Measurements from ENCODE around the gene SYNGR3. TPM values are rescaled to one million over a fixed set of nuclear protein-coding genes. Genes with fewer than 3 reads are reported as not detected.
A peak's percentile ranks its signal among the peaks of the same experiment; 100 is the strongest.

The SYNGR3 gene
- total RNA-seq, 6 donors from 2014 or later = 0.15 to 1.4 (median 0.34) TPM; not detected in 2

DNA sequence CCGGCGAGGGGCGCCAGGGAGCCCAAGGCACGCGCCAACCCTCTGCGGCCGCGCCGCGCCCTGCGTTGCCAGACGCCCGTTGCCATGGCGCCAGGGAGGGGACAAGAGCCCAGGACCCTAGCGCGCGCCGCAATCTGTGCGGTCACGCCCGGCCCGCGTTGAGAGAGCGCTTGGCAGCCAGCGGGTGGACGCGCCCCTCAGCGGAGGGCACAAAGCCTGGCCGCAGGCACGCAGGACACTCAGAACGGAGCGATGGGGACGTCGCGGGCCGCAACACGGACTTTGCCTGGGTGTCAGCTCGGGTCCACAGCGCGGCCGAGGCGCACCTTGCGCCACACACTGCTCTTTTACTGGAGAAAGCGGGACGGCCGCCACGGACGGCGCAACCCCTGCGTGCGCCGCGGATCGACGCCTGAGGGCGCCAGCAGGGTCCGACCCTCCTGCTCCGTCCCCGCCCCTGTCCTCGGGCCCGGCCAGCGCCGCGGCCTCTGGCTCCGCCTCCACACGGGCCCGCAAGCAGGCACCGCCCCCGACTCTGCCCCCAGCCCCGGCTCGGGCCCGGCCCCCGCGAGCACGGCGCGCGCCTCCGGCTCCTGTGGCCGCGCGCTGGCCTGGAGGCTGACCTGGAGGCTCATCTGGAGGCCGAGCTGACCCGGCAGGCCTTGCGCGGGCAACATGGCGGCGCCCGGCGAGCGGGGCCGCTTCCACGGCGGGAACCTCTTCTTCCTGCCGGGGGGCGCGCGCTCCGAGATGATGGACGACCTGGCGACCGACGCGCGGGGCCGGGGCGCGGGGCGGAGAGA lies 6.0 kb upstream of the SYNGR3 start, which contains the start of gene GFER:
Gene GFER, plus strand, starts transcription at position 650 of the 803 bp plus-strand sequence. Its CDS starts 26 bp downstream, at position 676.
- peaks cover 0 to 24% (median 10%) of the 10 kb centered on the region in 4 donors for H3K27me3 ChIP-seq
- peaks cover 15 to 51% (median 27%) of the 10 kb centered on the region in 4 donors for H3K4me1 ChIP-seq
- peak within 1 kb of the TSS; percentile 84 to 96 (median 88) for H3K4me3 ChIP-seq
- H3K27ac ChIP-seq = peak within 1 kb of the TSS; percentile 80 to 88 (median 86)
- TF ChIP-seq POLR2A (IDR thresholded peaks at IDR 0.05) = peak in 2 of 4 donors; percentile 65 to 79
- peak in 1 of 2 donors; percentile 70 for TF ChIP-seq POLR2AphosphoS5 (IDR thresholded peaks at IDR 0.05)
- no peak for TF ChIP-seq EP300 (IDR thresholded peaks at IDR 0.05)
- TF ChIP-seq, protein P1, sequence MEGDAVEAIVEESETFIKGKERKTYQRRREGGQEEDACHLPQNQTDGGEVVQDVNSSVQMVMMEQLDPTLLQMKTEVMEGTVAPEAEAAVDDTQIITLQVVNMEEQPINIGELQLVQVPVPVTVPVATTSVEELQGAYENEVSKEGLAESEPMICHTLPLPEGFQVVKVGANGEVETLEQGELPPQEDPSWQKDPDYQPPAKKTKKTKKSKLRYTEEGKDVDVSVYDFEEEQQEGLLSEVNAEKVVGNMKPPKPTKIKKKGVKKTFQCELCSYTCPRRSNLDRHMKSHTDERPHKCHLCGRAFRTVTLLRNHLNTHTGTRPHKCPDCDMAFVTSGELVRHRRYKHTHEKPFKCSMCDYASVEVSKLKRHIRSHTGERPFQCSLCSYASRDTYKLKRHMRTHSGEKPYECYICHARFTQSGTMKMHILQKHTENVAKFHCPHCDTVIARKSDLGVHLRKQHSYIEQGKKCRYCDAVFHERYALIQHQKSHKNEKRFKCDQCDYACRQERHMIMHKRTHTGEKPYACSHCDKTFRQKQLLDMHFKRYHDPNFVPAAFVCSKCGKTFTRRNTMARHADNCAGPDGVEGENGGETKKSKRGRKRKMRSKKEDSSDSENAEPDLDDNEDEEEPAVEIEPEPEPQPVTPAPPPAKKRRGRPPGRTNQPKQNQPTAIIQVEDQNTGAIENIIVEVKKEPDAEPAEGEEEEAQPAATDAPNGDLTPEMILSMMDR (IDR thresholded peaks at IDR 0.05) = peak in 5 of 6 experiments; percentile 21 to 60 (median 53)
- DNase-seq (peak; percentile 92 to 98), ATAC-seq (ENCODE audit: low FRiP score in 2 of 2) (peak; percentile 91 to 97)
- 2% methylated on average over 30 of the region's 109 CpGs; no CpG with 5 or more reads in 1 of the 2 donors for WGBS, 2 donors
- peaks cover 0 to 22% (median 17%) of the 10 kb centered on the region in 4 donors for H3K36me3 ChIP-seq
- H3K9me3 ChIP-seq = no peaks in the 10 kb centered on the region

DNA sequence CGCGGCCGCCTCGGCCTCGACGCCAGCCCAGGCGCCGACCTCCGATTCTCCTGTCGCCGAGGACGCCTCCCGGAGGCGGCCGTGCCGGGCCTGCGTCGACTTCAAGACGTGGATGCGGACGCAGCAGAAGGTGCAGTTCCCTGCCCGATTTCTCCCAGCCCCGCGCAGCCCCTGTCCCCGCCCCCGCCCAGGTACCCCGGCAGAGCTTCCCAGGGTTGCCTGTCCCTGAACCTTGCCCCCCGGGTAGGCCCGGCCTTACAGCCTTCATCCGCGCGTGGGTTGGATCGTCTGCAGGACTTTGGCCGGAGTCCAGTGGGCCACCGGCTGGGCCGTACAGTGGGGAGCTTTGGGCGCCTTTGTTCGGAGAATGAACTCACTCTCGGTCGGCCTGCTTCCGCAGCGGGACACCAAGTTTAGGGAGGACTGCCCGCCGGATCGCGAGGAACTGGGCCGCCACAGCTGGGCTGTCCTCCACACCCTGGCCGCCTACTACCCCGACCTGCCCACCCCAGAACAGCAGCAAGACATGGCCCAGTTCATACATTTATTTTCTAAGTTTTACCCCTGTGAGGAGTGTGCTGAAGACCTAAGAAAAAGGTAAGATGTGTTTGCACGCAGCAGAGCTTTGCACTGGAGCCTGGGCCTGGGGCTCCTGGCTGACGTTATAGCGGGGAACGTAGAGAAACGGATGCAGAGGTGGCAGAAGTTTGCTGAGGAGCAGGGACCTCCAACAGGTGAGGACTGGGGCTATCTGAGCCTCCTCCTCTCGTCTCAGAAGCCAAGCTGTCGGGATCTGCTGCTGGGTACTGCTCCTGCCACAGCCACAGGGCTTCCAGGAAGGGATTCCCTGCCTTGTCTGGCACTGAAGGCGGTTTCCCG lies 5.2 kb upstream of the SYNGR3 start:
- DNase-seq = no peak
- ATAC-seq (ENCODE audit: low FRiP score in 2 of 2) = peak in 1 of 2 donors; percentile 3
- Histone ChIP-seq H3K27me3 (peaks cover 0 to 26% (median 16%) of the 10 kb centered on the region in 4 donors), H3K27ac (peak overlapping the region; percentile 80 to 88 (median 86)), H3K4me1 (peaks cover 17 to 51% (median 29%) of the 10 kb centered on the region in 4 donors), H3K9me3 (no peaks in the 10 kb centered on the region), H3K4me3 (peak overlapping the region; percentile 84 to 96 (median 88)), H3K36me3 (peaks cover 0 to 18% (median 16%) of the 10 kb centered on the region in 4 donors)
- 17 to 37% methylated on average over 17 to 39 of the region's 58 CpGs for WGBS, 2 donors
- TF ChIP-seq EP300 (IDR thresholded peaks at IDR 0.05) (no peak), POLR2AphosphoS5 (IDR thresholded peaks at IDR 0.05) (no peak), POLR2A (IDR thresholded peaks at IDR 0.05) (no peak)
- TF ChIP-seq, protein P1 (IDR thresholded peaks at IDR 0.05) = no peak

DNA sequence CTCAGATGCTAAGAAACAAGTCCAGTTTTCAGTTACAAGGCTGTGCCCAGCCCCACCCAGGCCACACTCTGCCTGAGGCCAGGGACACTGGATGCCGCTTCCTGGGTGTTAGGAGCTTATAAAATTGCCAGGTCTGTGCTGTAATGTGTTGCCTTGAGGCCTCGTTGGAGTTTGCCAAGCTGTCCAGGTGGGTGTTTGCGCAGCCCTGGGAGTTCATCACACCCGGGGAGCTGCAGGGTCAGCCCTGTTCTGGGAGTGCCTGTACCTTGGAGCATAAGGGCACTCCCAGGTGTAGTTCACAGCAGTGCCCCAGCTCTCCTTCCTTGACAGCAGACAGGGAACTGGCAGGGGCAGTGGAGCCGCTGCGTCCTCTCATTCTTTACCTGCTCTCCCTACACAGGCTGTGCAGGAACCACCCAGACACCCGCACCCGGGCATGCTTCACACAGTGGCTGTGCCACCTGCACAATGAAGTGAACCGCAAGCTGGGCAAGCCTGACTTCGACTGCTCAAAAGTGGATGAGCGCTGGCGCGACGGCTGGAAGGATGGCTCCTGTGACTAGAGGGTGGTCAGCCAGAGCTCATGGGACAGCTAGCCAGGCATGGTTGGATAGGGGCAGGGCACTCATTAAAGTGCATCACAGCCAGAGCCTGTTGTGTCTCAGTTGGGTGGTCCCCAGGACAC lies 4.2 kb upstream of the SYNGR3 start:
- WGBS, 2 donors = 94% methylated on average over 8 to 14 of the region's 14 CpGs
- peaks cover 27 to 51% (median 31%) of the 10 kb centered on the region in 4 donors for H3K4me1 ChIP-seq
- no peak overlapping the region for H3K27ac ChIP-seq
- H3K27me3 ChIP-seq = peaks cover 0 to 26% (median 15%) of the 10 kb centered on the region in 4 donors
- peak in 1 of 2 donors; percentile 53 for DNase-seq
- H3K36me3 ChIP-seq = peaks cover 0 to 18% (median 16%) of the 10 kb centered on the region in 4 donors
- no peaks in the 10 kb centered on the region for H3K9me3 ChIP-seq
- no peak for TF ChIP-seq POLR2AphosphoS5 (IDR thresholded peaks at IDR 0.05)
- no peak for TF ChIP-seq POLR2A (IDR thresholded peaks at IDR 0.05)
- TF ChIP-seq EP300 (IDR thresholded peaks at IDR 0.05) = no peak
- TF ChIP-seq, protein P1 (IDR thresholded peaks at IDR 0.05) = no peak
- ATAC-seq (ENCODE audit: low FRiP score in 2 of 2) = no peak
- no peak overlapping the region for H3K4me3 ChIP-seq

DNA sequence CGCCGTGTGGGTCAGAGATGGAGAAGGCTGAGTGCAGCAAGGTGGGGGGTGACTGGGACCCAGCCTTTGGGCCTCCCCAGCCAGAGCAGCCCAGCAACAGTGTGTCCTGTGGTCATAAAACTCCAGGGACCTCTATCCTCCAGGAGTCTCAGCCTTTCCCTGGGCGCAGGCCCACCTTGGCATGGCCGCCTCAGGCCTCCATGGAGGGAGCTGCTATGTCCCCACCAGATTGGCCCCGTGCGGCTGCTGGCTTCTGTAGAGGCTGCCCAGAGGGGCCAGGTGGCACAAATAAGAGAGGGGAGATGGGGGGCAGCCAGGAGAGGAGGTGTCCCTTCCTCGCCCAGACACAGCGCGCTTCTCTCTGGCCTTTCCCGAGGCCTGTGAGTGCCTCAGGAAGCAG lies 2.6 kb upstream of the SYNGR3 start:
- Histone ChIP-seq H3K9me3 (peaks cover 0 to 2% (median 0%) of the 10 kb centered on the region in 4 donors), H3K36me3 (peaks cover 0 to 18% (median 16%) of the 10 kb centered on the region in 4 donors), H3K4me1 (peaks cover 41 to 57% (median 45%) of the 10 kb centered on the region in 4 donors), H3K4me3 (no peak overlapping the region), H3K27me3 (peaks cover 0 to 30% (median 21%) of the 10 kb centered on the region in 4 donors), H3K27ac (no peak overlapping the region)
- TF ChIP-seq POLR2A (IDR thresholded peaks at IDR 0.05) (no peak), POLR2AphosphoS5 (IDR thresholded peaks at IDR 0.05) (no peak), EP300 (IDR thresholded peaks at IDR 0.05) (no peak)
- TF ChIP-seq, protein P1 (IDR thresholded peaks at IDR 0.05) = no peak
- DNase-seq (peak in 1 of 2 donors; percentile 68), ATAC-seq (ENCODE audit: low FRiP score in 2 of 2) (no peak)
- WGBS, 2 donors = 86 to 96% methylated on average over 10 of the region's 10 CpGs
